Activated CD4-positive, alpha-beta T cell treated with anti-CD3 and anti-CD28 coated beads for 36 hours (primary cell): ENCODE results near the gene VGLL3. TPM values are rescaled to one million over a fixed set of nuclear protein-coding genes. Genes with fewer than 3 reads are reported as not detected.

ENCODE experiments used
- ATAC-seq: fragments of 200-7000 bp; cut with Tn5 transposase; one replicate; pipeline ENCODE4 v1.10.0; 2021; ENCODE audit warnings: mild to moderate bottlenecking, moderate library complexity
- CTCF ChIA-PET: fragments of 350-600 bp; sonication (Branson Sonifier 250); formaldehyde crosslinking; loops from one replicate; lab custom pipeline; 2021; ENCODE audit warnings: antibody characterized with exemption; lab: Charles Lee
- POLR2A ChIA-PET: fragments of 350-600 bp; sonication (Branson Sonifier 250); formaldehyde crosslinking; loops from one replicate; lab custom pipeline; 2021; ENCODE audit warnings: antibody characterized with exemption, inconsistent platforms; lab: Charles Lee
- DNase-seq: peaks from one replicate; pipeline ENCODE4 v3.0.0-alpha.2; 2020
- H3K27ac Mint-ChIP-seq: one replicate; pipeline ENCODE4 v1.8.0; 2021; ENCODE audit warnings: mixed read lengths
- H3K27me3 Mint-ChIP-seq: one replicate; pipeline ENCODE4 v1.8.0; 2021; ENCODE audit warnings: mixed read lengths
- H3K36me3 Mint-ChIP-seq: one replicate; pipeline ENCODE4 v1.8.0; 2021; ENCODE audit warnings: low read depth, mixed read lengths
- H3K4me1 Mint-ChIP-seq: one replicate; pipeline ENCODE4 v1.8.0; 2021; ENCODE audit warnings: mixed read lengths
- H3K4me3 Mint-ChIP-seq: one replicate; pipeline ENCODE4 v1.8.0; 2021; ENCODE audit warnings: mild to moderate bottlenecking, moderate library complexity, mixed read lengths
- H3K9me3 Mint-ChIP-seq: one replicate; pipeline ENCODE4 v1.8.0; 2021; ENCODE audit warnings: low read depth, mixed read lengths
- intact Hi-C, 2 experiments: fragments of 100-400 bp; cut with DNase I in 1 of 2; cut with micrococcal nuclease in 1 of 2; formaldehyde crosslinking; loops; one replicate each; pipeline versions ENCODE4 v1.14.2 to v1.15.1; 2022 to 2024; cut with DNase I, micrococcal nuclease
- total RNA-seq, 2 experiments: library from RNA; stranded (reverse); gene quantifications; one replicate each; pipeline ENCODE4 v1.2.3, GENCODE V29; 2021

Gene VGLL3
- total RNA-seq, 2 experiments from 2014 or later = not detected

DNA sequence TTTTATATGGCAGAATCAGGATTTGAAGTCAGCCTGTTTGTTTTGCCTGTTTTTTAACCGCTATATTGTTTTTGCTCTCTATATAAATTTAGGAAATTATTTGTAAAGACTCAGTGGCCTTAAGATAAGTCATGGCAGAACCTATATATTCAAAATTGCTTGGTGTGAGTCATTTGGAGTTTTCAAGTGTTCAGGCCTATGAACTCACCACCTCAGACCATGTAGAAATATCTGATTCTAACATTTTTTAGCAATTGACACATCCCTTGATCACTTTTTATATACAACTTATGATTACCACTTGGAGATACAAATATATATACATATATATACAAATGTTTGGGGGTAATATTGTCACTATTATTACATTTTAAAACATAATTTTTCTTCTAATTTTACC lies 95.7 kb downstream of the VGLL3 start:
- Mint-ChIP-seq H3K27me3 (no peaks in the 10 kb centered on the region), H3K9me3 (no peaks in the 10 kb centered on the region), H3K27ac (no peak overlapping the region), H3K4me3 (no peak overlapping the region), H3K4me1 (no peaks in the 10 kb centered on the region), H3K36me3 (no peaks in the 10 kb centered on the region)
- no peak for DNase-seq
- CTCF ChIA-PET = no interaction called here
- no peak for ATAC-seq
- intact Hi-C loops = no loop called here
- POLR2A ChIA-PET = no interaction called here

DNA sequence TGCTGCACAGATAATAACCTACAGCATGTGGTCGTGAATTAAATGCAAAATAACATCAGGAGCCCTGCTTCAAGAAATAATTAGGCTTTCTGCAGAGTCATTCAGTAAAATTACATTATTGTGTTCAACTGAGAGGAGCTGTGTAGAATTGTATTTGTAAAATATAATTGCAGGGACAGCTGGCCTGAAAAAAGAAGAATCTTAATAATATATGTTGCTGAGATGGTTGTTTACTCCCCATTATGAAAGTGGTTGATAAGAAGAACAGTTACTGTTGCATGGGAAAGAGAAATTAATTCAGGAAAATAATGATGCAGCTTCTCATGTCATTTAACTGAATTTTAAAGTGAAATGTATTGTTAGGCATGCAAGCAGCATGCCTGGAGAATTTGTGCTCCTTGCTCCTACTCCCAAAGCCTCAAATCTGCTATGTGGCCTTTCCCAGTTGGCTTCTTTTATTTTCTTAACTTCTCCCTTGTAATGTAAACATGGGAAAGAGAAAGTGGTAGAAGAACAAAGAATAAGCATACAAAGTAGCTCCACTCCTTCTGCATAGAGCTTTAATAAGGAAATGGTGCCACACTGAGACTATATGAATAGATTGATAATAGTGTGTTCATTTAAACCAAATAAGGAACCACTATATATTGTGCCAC lies 100.1 kb downstream of the VGLL3 start:
- no peaks in the 10 kb centered on the region for H3K9me3 Mint-ChIP-seq
- ChIA-PET CTCF (no interaction called here), POLR2A (no interaction called here)
- no peak overlapping the region for H3K27ac Mint-ChIP-seq
- H3K4me1 Mint-ChIP-seq = no peaks in the 10 kb centered on the region
- no peaks in the 10 kb centered on the region for H3K27me3 Mint-ChIP-seq
- H3K4me3 Mint-ChIP-seq = no peak overlapping the region
- H3K36me3 Mint-ChIP-seq = no peaks in the 10 kb centered on the region
- intact Hi-C loops = no loop called here
- ATAC-seq = no peak
- DNase-seq = no peak

Other genes with a start within 250 kb of the VGLL3 start
- gene CHMP2B, start 236.2 kb upstream of the VGLL3 start, total RNA-seq = 10 to 100 TPM; 25.4 to 29.4 TPM